Stimulated activated CD8-positive, alpha-beta memory T cell treated with anti-CD3 and anti-CD28 coated beads, Interleukin-15, amount 100 ng/mL, for 24 hours (primary cell): Measurements from ENCODE around the gene ISG20.

Experiments
- DNase-seq: peaks from one replicate; pipeline ENCODE4 v3.0.0-alpha.2; 2020; ENCODE audit warnings: low read depth

Gene ISG20

GRCh38 chr15:88688394-88688933, 49.6 kb downstream of the ISG20 start:
- DNase-seq = no peak

DNA sequence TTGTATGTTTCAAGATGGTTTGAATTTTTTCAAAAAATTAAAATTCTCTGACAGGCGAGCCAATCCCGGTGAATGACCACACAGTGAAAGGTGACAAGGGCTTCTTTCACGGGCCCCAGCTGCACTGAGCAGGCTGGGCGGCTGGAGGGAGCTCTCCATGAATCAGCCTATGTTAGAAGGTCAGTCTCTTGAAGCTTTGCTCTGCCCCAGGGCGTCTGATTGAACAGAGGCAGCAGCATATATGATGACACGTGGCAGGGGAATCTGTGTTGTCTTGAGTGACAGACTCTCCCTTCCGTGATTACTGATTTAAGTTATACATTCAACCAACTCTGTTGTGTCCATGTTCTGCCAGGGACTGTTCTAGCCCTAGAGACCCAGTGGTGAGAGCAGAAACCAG, 51.5 kb downstream of the ISG20 start:
- DNase-seq = no peak

DNA sequence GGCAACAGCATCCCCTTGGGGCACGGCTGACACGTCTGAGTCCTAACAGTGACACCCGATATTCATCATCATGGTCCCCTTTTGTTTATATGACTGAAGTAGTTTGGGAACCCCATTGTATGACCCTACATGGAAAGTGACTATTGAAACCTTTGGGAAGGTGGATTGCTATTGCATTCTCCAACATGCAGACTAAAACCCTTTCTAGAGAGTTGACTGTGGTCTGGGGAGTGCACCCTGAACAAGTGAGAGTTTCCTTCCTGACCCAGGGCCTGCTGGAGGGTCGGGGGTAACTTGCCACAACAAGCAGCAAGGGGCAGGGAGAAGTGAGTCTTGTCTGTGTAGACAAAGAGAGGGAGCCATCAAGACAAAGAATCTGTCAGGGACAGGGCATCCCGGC, 54.4 kb downstream of the ISG20 start:
- no peak for DNase-seq

GRCh38 chr15:88695101-88695500, 56.3 kb downstream of the ISG20 start:
- DNase-seq = no peak

- DNase-seq = no peak
These were observed 57.0 kb downstream of the ISG20 start for GRCh38 chr15:88695691-88696251.

DNA sequence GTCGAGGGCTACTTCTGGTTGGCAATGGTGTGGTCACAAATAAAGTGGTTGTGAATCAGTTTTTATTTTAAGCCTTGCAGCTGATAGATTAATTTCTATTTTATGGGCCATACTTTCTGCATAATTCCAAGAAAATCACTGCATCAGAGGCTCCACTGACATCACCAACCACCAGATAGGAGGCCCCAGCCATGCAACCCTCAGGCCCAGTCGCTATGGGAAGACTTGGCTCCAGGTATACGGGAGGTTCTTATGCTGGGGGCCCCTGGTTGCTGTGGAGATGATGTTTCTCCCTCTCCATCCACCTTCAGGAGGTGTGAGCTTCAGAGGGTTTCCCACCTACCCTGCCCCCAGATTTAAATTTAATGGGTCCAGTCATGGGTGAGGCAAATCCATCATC, 57.4 kb downstream of the ISG20 start:
- no peak for DNase-seq

GRCh38 chr15:88697276-88697675, 58.5 kb downstream of the ISG20 start:
- no peak for DNase-seq

DNA sequence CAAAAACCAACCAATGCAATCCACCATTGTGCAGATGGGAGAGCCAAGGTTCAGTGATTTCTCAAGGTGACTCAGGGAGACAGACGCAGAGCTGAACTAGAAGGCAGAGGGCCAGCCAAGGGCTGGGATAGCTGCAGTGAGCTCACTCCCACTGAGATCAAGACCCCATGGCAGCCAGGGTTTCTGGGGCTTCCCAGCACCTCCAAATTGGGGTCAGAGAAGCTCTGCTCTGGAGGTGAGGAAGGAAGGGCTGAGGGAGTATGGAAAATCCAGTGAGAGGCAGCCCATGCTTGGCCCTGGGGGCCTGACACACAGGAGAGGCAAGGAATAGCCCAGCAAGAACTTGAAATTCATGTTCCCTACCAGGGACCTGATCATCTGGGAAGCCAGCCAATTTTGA, 61.0 kb downstream of the ISG20 start:
- DNase-seq = no peak

DNA sequence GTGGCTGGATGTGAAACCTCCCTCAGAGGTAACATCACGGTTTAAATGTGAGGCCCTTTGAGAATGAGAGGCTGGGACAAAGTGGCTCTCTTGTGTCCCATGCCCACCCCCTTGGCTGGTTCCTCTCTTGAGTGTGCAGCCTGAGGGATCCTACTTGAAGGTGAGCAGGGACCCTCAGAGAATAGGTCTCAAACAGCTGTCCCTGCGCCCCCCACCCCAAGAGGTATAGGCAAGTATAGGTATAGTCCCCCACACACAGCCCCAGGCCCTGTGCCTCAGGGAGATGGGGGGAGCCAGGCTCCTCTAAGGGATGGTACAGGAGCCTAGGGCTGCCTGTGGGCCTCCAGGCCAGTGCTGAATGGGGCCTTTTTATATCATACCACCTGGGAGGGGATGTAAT, 61.9 kb downstream of the ISG20 start:
- DNase-seq = no peak

DNA sequence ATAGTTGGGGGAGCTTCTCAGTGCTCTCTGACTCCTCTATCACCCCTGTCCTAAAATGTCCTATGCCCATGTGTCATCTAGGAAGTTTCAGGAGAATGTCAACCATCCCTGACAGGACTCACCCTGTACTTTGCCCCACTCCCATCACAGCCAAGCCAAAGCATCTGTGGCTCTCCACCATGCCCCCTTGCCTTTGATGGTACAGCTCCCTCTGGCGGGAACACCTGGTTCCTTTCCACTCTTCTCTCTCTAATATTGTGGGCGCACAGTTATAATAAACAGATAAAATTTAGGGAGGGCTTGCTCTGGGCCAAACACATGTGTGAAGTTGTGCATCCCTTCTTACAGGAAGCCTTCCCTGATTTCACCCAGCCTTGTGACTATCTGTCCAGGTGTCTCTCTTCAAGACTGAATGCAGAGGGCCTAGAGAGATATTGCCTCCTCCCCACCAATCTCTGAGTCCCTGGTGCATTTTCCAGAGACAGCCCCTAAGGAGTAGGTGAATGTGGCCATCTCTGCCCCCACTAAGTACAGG, 62.8 kb downstream of the ISG20 start:
- no peak for DNase-seq

DNA sequence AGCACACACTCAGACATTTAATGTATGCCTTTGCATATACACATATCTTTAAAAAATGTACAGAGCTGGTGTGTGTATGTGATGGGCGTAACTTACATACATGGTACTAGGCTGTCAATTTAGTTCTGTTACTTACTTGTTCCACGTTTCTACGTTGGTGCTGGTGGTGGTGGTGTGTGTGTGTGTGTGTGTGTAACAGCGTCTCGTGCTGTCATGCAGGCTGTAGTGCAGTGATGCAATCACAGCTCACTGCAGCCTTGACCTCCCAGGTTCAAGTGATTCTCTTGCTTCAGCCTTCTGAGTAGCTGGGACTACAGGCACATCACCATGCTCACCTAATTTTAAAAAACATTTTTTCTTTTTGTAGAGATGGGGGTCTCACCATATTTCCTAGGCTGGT, 64.2 kb downstream of the ISG20 start:
- no peak for DNase-seq

- no peak for DNase-seq
These were observed 64.7 kb downstream of the ISG20 start for GRCh38 chr15:88703533-88703932.

DNA sequence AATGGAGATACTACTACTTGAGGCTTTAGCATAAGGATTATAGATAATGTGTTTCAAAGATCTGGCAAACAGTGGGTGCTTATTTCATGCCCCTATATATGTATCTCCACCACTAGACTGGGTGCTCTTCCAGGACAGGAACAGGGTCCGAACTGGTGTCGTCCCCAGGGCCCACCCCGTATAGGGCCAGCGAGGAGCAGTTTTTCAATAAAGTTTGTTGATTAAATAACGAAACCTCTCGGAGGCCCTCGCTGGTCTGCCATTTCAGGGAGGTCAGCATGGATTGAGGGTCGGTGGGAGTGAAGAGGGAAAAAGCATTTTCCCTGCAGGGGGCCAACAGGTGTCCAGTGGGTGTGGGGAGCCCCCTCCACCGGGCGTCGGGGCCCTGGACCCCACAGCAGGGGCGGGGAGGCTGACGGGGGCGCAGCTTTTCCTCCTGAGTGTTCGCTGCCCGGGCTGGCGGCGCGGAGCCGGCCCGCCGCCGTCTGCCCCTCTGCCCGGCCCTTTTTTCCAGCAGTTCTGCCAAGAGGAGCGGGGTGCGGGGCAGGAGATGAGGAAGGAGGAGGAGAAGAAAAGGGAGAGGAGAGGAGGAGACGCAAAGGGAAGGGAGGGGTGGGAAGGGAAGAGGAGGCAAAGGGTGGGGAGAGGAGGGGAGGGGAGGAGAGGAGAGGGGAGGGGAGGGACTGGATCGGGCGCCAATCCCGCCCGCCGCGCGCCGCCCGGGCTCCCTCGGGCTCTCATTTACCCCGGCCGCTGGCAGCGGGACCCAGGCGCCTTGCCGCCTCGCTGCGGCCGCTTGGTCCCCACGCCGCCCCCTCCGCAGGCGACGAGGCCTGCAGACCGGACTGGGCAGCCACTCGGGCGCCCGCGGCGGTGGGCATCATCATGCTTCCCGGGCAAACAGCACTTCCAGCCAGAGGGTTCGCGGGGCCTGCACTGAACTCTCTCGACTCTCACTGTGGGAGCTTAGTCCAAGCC, 66.3 kb downstream of the ISG20 start:
- DNase-seq = no peak

DNA sequence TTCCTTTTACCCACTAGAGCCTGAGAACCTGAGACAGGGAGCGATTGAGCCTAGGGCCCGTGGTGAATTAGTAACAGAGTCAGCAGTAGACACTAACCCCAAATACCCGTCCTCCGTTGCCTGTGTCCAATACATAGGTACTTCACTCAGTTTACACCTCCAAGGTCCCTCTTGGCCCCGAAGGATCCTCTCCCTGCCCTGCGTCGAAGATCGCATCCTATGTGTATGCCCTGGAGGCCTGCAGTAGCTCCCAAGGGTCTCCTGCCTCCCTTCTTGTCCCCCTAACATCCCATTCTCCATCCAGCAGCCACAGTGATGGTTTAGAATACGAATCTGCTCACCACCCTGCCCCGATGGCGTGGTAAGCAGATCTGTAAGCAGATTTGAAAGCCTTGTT, 67.0 kb downstream of the ISG20 start:
- no peak for DNase-seq
